Caco-2 (cell line): Measurements from ENCODE around the gene ANXA2. TPM values are rescaled to one million over a fixed set of nuclear protein-coding genes. Genes with fewer than 3 reads are reported as not detected.
"Not testable (repeated sequence)": the region's sequence is repeated elsewhere in the genome, so short reads cannot be mapped to it uniquely, and the experiment has no call there.

ENCODE experiments used
- BruUV-seq: library from RNA; stranded (reverse); fragments of 400-500 nt; replicated peaks from 2 replicates; lab custom pipeline; 2021; lab: Mats Ljungman, UMichigan
- CTCF ChIA-PET: fragments of 300-600 bp; sonication (Branson Sonifier 250); formaldehyde crosslinking; loops from one replicate; lab custom pipeline; 2022; ENCODE audit warnings: antibody characterized with exemption; lab: Charles Lee
- POLR2A ChIA-PET: fragments of 300-600 bp; sonication (Branson Sonifier 250); formaldehyde crosslinking; loops from one replicate; lab custom pipeline; 2022; ENCODE audit warnings: antibody characterized with exemption; lab: Charles Lee
- DNase-seq, 2 experiments: peaks; one replicate each; pipeline versions ENCODE4 v3.0.0 to v3.0.0-alpha.2; 2020 to 2022
- H3K27me3 ChIP-seq: replicated peaks from 2 replicates; pipeline ENCODE4 v1.6.0; 2011; ENCODE audit warnings: low read length; ENCODE audit not compliant: control insufficient read depth, insufficient read depth
- H3K36me3 ChIP-seq: 2 replicates; pipeline ENCODE4 v1.5.1; 2011; ENCODE audit warnings: low read length; ENCODE audit not compliant: control insufficient read depth, insufficient read depth
- H3K4me1 ChIP-seq: fragments of 250-450 bp; sonication (Bioruptor Pico); 2 replicates; pipeline ENCODE4 v1.5.1; 2020; ENCODE audit warnings: mild to moderate bottlenecking
- H3K4me3 ChIP-seq: 2 replicates; pipeline ENCODE4 v1.5.1; 2011; ENCODE audit warnings: low read depth, mild to moderate bottlenecking, control low read depth, low read length
- H3K9me3 ChIP-seq: fragments of 250-450 bp; sonication (Bioruptor Pico); 2 replicates; pipeline ENCODE4 v1.5.1; 2020; ENCODE audit warnings: mild to moderate bottlenecking, moderate library complexity
- H3K27ac Mint-ChIP-seq: one replicate; pipeline ENCODE4 v1.8.0; 2022; ENCODE audit warnings: mixed read lengths; ENCODE audit not compliant: unreplicated experiment
- H3K27me3 Mint-ChIP-seq: one replicate; pipeline ENCODE4 v1.8.0; 2022; ENCODE audit warnings: mixed read lengths; ENCODE audit not compliant: insufficient read depth, unreplicated experiment
- H3K36me3 Mint-ChIP-seq: one replicate; pipeline ENCODE4 v1.8.0; 2022; ENCODE audit warnings: mild to moderate bottlenecking, mixed read lengths; ENCODE audit not compliant: insufficient read depth, unreplicated experiment
- H3K4me1 Mint-ChIP-seq: one replicate; pipeline ENCODE4 v1.8.0; 2022; ENCODE audit warnings: low read depth, mixed read lengths; ENCODE audit not compliant: unreplicated experiment
- H3K4me3 Mint-ChIP-seq: one replicate; pipeline ENCODE4 v1.8.0; 2022; ENCODE audit warnings: mild to moderate bottlenecking, moderate library complexity, mixed read lengths; ENCODE audit not compliant: unreplicated experiment
- H3K9me3 Mint-ChIP-seq: one replicate; pipeline ENCODE4 v1.8.0; 2022; ENCODE audit warnings: mixed read lengths; ENCODE audit not compliant: unreplicated experiment
- CTCF ChIP-seq, 2 experiments: fragments of 200-600 bp in 1 of 2; IDR thresholded peaks; 1 replicate in 1 of 2; 2 replicates in 1 of 2; pipeline versions ENCODE4 v1.5.1 to v1.8.0; 2011 to 2022; ENCODE audit warnings: antibody characterized with exemption in 1 of 2, control low read depth in 1 of 2, inconsistent platforms in 1 of 2, low read depth in 1 of 2, low read length in 1 of 2, mild to moderate bottlenecking in 1 of 2, moderate library complexity in 1 of 2; ENCODE audit not compliant: insufficient read depth in 1 of 2, severe bottlenecking in 1 of 2, unreplicated experiment in 1 of 2
- intact Hi-C: fragments of 100-400 bp; cut with micrococcal nuclease; formaldehyde crosslinking; loops from one replicate; pipeline ENCODE4 v1.10.0; 2022; ENCODE audit not compliant: unreplicated experiment
- total RNA-seq: library from RNA; stranded (reverse); gene quantifications from 2 replicates; pipeline ENCODE4 v1.2.3, GENCODE V29; 2022

The ANXA2 gene
- total RNA-seq, 1 experiment from 2014 or later = 1,141 TPM

- no peak for TF ChIP-seq CTCF (IDR thresholded peaks at IDR 0.05; ENCODE audit: insufficient read depth in 1 of 2, low read depth in 1 of 2, low read length in 1 of 2, severe bottlenecking in 1 of 2, unreplicated experiment in 1 of 2)
- no peak for DNase-seq
- no peaks in the 10 kb centered on the region for H3K9me3 Mint-ChIP-seq
- intact Hi-C loops = no loop called here
- Histone ChIP-seq H3K9me3 (no peaks in the 10 kb centered on the region), H3K4me3 (no peak overlapping the region), H3K4me1 (peaks cover 4% of the 10 kb centered on the region; the same call in 1 of the 2 replicates), H3K27me3 (no peaks in the 10 kb centered on the region), H3K36me3 (no peaks in the 10 kb centered on the region)
- POLR2A ChIA-PET = no interaction called here
- no peak overlapping the region for H3K4me3 Mint-ChIP-seq
- peaks cover 27% of the 10 kb centered on the region for H3K36me3 Mint-ChIP-seq
- no peak overlapping the region for H3K27ac Mint-ChIP-seq
- CTCF ChIA-PET = no interaction called here
- H3K4me1 Mint-ChIP-seq = peaks cover 12% of the 10 kb centered on the region
- BruUV-seq = no TSS peak
- no peaks in the 10 kb centered on the region for H3K27me3 Mint-ChIP-seq
These were observed 59.0 kb downstream of the ANXA2 start for GRCh38 chr15:60338810-60339209.

- POLR2A ChIA-PET = no interaction called here
- Mint-ChIP-seq H3K4me1 (peaks cover 12% of the 10 kb centered on the region), H3K4me3 (no peak overlapping the region), H3K36me3 (peaks cover 9% of the 10 kb centered on the region), H3K9me3 (no peaks in the 10 kb centered on the region), H3K27me3 (peaks cover 4% of the 10 kb centered on the region), H3K27ac (no peak overlapping the region)
- BruUV-seq = no TSS peak
- H3K36me3 ChIP-seq = no peaks in the 10 kb centered on the region
- H3K4me3 ChIP-seq = no peak overlapping the region
- DNase-seq = no peak
- H3K4me1 ChIP-seq = peaks cover 4% of the 10 kb centered on the region; the same call in 1 of the 2 replicates
- no peaks in the 10 kb centered on the region for H3K9me3 ChIP-seq
- CTCF ChIA-PET = no interaction called here
- no peak for TF ChIP-seq CTCF (IDR thresholded peaks at IDR 0.05; ENCODE audit: insufficient read depth in 1 of 2, low read depth in 1 of 2, low read length in 1 of 2, severe bottlenecking in 1 of 2, unreplicated experiment in 1 of 2)
- intact Hi-C loops = no loop called here
- no peaks in the 10 kb centered on the region for H3K27me3 ChIP-seq
These were observed 60.7 kb downstream of the ANXA2 start for GRCh38 chr15:60337076-60337475.

GRCh38 chr15:60335296-60335695, 62.5 kb downstream of the ANXA2 start:
- intact Hi-C loops, H3K36me3 Mint-ChIP-seq, H3K27me3 ChIP-seq, H3K4me3 Mint-ChIP-seq, H3K4me3 ChIP-seq, H3K27me3 Mint-ChIP-seq, H3K9me3 Mint-ChIP-seq, CTCF ChIA-PET, H3K36me3 ChIP-seq, H3K9me3 ChIP-seq, DNase-seq, H3K4me1 ChIP-seq, H3K27ac Mint-ChIP-seq, H3K4me1 Mint-ChIP-seq, BruUV-seq, POLR2A ChIA-PET: not testable (repeated sequence)
